Hematopoietic multipotent progenitor cell treated with erythropoietin and hydrocortisone succinate and interleukin-3 and kit ligand, for 8 days (in vitro differentiated cells): ENCODE data around the gene COL4A2.

Experiments
- DNase-seq: peaks from one replicate; pipeline ENCODE4 v3.0.0-alpha.2; 2015

The COL4A2 gene

DNA sequence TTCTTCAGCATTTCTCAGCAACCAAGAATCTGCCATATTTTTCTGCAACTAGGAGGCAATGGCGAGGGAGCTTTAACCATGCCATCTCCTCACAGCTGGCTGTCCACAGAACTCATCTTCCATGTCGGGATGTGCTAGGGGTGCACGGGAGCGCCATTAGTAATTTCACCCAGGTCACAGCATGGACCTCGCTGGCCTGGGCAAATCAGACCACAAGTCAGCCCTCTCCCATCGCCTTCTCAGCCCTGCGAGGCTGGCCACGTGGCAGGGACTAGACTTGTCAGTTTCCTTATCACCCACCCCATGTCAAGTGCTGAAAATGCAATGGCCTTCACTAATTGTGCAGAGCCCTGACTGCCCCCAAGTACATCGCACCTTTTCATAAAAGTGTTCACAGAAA lies 15.8 kb upstream of the COL4A2 start:
- DNase-seq, result no peak

DNA sequence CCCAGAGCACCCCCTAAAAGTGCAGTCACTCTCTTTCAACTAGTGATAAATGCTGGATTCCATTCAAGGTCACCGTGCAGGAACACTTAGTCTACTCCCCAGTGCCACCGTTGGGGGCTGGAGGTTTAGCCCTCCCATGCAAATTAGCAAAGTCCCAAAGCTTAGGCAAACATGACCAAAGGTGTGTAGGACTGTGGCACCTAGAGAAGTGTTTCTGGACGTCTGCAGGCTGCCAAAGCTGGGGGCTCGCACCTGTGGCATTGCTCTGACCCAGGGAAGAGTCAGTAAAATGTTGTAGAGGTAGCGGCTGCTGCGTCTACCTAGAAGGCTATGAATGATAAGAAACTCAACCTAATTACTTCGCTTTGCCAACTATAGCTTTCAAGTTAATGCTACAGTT lies 14.0 kb upstream of the COL4A2 start:
- DNase-seq, result no peak

DNA sequence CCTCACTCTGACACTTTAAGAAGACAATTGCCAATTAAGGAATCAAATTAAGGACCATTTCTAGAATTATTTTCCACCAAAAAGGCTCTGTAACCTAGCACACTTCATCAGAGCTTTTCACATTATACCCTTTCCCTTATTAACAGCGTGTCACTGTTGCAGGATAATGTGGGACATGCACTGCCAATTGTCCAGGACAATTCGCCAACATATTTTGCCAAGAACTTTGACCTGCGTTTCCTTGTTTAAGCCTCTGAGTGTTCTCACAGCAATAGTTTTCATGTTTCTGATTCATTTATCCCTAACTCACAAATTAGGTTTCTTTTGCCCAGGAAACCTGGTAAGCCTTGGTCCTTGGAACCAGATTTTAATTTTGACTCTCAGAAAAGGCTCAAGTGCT lies 13.4 kb upstream of the COL4A2 start:
- no peak for DNase-seq

DNA sequence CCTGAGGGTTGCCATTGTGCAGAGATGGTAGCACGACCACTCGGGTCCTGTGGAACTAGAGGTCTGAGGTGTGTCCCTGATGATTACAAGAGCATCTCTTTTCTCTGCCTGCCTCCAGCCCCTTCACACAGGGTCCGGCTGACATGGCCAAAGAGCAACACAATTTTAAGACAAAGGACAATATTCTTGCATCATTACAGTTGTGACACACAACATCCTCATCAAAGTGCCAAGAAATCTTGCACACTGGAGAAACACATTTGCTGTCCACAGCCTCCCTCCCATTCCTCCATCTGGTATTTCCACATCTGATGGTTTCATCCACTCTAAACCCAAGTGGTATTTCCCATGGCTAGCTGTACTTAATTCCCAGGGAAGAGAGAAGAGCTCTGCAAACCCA lies 12.9 kb upstream of the COL4A2 start:
- no peak for DNase-seq

DNA sequence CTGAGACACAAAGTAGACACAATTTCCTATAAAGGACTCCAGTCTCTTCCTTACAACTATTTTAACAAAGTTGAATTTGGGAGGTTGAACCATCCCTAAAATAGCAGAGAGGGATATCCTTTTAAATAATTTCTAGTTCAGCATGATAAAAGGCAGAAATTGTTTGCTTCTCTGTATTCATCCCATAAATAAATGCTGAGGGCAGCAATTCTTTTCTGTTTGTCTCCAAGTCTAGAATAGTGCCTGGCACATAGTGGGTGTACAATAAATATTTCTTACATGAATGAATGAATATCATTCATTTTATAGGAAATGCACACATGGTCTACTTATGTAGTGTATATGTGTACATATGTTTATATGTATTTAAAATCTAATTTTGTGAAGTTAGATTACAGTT lies 12.5 kb upstream of the COL4A2 start:
- DNase-seq, result no peak

DNA sequence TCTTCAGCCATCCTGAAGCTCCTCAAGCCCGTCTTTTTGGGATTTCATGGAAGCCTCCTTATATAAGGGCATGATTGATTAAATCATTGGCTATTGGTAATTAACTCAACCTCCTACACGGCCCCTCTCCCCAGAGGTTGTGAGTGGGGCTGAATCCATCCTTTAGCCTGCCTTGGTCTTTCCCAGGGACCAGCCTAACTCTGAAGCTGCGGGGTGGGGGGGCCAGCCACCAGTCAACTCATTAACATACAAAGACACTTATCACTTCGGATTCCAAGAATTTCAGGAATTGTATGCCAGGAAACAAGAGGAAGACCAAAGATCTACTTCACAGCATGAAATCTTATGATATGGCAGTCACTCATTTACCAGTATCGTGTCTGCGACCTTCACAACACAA lies 10.1 kb upstream of the COL4A2 start:
- no peak for DNase-seq

DNA sequence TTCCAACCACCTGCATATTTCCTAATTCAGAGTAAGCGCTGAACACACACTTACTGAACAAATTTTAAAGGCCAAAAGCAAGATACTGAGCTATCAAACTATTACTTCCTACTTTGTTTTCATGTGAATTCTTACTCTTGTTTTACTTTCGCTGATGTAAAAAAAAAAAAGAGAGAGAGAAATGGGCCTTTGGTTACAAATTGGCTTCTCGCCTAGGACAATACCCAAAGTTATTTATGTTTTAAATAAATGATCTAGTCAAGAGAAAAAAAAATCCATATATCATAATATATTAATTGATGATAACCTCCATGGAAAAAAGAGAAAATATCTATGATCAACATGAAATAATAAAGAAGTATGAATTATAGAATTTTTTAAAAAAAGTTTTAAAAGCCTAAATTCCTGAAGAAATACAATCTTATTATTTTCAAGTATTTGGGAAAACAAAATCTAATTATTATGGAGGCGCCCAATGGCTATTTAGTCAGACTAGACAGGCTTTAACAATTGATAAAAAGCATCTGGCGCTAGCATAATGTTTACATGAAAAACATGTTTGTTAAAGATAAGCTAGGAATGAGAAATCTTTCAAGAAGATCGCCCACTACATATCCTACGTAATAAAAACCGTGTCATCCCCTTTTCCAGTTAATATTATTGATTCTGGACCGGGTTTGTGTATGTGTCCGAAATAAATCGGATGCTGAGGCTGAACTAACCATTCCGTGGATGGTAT lies 9.1 kb upstream of the COL4A2 start:
- no peak for DNase-seq

DNA sequence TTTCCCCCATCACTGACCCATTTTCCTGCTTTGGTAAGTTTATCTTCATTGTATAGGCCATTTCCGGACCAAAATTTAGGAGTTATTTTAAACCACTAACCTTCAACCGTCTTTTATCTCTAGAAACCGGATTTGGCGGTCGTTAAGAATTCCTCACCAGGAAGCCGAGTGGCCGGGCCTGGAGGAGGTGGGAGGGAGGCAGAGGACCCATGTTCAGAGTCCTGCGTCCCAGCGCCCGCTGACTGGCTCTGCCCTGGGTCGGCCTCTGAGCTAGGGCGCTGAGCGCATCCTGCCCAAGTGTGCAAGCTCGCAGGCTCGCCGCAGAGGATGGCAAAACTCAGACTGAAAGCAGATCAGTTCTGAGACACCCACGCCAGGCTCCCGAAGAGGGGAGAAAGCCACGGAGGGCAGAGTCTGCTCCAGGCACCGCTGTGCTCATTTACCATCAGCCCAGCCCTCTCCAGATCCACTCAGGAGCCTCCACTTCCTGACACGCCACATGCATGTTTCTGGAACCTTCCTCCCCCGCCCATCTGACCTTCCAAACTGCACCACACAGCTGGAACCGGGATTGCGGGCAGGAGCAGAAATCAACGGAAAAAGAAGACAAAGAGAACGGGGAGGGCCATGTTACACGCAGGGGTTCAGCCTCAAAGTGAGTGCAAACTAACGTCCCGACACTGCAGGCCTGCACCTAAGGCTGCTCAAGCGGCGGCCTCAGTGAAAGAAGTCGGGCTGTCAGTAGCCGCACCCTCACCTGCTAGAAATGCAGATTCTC lies 8.4 kb upstream of the COL4A2 start:
- peak; percentile 3 for DNase-seq

DNA sequence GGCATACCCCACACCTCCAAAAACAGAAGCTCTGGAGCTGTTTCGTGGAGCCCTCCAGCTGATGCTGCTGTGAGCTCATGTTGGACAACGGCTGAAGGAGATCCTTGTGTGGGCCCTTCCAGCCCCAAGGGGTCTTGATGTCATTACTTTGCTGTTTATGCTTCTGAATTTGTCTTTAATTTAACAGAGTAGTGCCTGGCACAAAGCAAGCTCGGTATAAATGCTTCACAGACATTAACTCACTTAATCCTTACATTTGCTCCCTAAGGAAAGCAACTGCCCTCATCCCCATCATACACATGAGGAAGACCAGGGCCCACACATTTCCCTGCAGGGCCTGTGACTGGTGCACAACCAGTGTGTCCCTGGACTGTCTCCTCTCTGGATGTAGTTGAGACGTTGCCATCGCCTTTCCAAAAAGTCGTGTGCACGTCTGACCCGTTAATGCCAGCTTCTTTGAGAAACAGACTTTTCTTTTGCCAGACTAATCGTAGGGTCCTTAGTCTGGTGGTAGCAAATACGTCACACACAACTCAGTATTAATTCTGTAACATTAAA lies 7.7 kb upstream of the COL4A2 start:
- DNase-seq, result no peak

DNA sequence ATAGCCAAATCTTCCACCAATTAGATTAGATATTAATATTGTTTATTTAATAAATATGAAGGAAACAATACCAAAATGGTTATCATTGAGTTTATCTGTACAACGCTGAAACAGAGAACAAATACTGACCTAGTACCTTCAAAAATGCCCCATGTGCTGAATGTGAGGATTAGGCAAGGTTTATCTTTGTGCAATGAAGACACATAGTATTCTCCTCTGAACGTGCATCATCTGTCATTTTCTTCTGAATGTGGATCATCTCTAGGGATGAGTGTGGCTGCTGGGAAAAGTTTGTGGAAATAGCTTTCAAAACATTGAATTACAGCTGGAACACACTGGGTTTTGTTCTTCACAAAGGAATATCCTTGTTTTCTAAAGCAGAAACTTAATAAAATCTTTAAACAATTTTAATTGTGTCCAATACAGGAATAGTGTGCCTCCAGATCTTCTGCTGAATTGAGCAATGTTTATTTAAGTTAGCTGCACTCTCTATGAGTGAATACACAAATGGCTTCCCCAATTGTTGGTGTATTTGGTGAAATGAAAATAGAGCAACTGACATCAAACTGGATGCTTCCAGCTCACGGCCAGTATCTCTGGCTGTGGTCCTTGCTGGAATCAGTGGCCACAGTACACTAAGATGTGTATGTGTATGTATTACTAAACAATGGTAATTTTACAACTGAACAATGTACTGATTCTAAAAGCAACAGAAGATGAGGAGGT lies 6.8 kb upstream of the COL4A2 start:
- DNase-seq, result no peak

DNA sequence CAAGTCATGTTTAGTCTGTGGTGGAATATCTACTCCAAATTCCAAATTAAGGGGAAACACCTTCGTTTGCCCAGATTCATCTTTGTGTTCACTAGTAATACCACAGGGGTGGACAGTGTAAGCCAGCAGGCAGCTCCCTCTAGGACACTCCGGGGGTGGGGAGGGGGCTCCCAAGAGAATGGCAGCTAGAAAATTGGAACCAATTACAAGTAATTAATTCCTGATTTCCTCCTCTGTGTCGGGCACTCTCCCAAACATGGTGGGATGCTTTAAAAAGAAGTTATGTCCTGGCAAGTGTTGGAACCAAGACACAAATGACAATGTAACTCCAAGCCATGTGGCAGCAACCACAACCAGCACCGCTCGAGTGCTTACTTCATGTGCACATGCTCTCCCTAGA lies 6.0 kb upstream of the COL4A2 start:
- no peak for DNase-seq

DNA sequence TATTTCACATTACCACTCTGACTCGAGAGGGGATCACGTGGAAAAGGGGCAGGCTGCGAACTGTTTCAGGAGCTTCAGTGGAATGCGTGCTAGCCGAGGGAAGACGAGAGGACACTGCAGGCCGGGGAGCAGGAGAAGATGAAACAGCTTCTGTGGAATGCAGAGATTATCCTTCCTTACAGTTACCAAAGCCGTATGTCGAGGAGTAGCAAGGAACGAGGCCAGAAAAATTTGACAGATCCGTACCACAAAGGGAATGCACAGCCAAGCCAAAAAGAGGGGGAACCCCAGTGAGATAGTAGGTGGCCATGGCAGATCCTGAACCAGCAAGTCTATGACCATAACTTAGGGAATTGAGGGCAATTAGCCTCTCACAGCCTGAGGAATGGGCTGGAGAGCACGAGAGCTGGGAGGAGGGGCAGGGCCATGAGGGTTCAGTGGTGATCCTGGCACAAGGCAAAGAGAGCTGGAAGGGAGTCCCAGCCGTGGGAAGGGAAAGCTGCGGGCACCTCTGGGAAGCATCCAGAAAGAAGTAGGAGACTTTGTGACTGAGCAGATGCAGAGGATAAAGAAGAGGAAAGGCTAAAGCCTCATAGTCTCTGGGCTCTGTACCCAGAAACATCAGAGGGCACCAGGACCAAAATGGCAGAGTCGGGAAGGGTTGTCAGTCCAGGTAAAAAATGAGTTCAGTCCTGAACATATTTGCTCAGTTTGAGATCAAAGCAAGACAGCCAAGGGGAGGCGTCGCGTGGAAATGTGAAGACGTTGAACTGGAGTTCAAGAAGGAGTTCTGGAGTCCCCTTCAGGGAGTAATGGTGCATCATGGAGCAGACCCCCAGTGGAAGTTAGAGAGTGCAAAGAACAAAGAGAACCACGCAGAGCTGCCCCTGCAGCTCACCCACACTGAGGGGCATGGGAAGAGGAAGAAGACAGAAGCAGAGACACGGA lies 5.2 kb upstream of the COL4A2 start:
- DNase-seq, result no peak

DNA sequence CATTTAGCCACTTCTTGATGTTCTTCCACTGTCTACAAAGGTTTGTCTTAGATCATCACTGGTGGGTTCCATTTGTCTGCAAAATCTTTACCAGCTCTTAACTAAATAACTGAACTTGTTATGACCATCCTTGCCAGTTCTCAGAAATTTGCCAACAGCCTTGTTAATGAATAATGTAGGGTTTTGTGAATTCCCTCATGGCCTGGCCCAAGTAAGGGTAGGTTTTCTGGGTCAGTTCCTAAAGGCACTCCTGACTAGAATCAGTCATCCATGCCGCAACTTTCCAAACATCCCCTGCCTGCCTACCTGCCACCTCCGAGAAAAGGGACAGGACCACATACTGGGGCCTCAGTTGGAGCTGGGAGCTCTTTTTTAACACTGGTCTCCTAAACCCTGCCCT lies 4.1 kb upstream of the COL4A2 start:
- no peak for DNase-seq

DNA sequence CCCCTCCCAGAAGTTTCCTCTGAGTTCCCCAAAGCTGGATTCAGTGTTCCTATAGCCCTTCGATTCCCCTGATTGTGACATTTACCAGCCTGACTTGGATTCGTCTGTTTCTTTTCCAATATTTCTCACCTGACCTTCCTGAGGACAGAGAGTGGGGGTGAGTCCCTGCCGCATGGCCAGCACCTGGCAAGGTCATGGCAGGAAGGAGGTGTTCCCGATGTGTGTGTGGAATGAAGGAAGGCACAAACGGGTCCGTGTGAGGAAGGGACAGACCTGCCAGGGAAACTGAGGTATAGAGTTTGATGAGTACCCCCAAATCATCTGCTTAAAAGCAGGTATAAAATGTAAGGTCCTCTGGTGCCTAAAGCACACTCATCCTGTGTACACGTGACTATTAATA lies 3.4 kb upstream of the COL4A2 start:
- no peak for DNase-seq

DNA sequence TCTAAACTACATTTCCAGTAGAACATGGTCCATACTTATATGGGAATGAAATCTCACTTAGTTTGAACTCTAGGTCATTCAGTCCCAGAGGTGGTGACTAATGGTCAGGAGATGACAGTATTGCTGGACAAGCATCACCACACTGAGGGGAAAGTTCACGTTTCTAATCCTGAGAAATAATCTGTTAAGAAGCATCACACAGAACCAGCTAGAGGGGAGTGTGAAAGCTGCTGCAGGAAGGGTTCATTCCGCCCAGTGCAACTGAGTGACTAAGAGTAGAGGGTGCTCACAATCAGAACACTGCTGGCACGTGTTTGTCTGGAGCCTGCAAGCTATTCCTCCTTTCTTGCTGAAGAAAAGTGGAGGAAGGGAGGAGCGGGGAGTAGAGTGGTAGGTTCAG lies 2.8 kb upstream of the COL4A2 start:
- DNase-seq, result no peak

DNA sequence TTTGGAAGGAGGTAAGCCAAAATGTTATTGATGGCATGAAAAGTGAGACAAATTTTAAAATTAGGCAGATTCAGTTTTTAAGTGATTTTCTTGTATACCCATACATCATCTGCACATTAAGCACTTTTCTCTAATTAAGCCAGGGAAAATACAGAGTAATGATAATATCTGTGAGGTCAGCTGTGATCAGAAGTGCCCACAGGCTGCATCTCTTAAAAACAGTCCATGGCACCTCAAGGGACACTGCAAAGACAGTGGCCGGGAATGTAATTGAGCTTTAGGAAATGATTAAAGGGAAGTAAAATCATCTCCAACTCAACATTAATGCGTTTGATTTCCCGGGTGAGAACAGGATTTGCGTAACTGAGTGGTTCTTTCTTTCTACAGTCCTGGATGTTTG lies 2.1 kb upstream of the COL4A2 start:
- DNase-seq, result no peak

DNA sequence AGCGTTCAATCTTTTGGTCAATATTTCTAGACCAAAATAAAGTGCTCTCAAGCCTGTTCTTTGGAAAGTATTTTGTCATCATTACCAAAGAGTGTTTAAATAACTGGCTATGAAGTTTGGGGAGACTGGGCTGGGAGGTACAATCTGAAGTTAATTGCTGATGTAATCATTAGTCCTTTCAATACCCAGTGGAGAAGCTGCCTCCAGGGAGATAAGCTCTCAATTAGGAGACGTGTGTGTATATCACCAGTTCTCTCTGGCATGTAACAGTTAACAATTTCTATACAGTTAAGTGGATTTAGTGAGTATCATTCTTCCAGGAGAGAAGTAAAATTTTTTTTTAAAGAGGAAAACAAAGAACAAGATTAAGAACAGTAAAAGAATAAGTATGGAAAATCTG lies 1.5 kb upstream of the COL4A2 start:
- no peak for DNase-seq

DNA sequence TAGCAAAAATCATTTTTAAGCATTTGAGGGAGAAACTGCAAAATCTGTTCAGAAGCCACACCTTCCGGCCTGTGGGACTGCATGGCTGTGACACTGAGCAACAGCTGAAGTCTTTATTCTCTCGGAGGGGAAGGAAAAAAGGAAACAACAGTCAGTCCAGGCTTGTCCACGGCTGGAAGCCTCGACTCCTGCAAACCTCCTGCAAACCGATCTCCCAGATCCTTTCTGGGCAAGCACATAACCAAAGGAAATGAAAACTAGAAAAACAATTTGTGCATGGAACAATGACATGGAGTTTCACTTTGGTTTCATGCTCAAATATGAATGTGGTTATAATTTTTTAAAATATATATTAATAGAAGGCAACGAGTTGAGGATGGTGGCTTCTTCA lies 1.1 kb upstream of the COL4A2 start:
- no peak for DNase-seq

DNA sequence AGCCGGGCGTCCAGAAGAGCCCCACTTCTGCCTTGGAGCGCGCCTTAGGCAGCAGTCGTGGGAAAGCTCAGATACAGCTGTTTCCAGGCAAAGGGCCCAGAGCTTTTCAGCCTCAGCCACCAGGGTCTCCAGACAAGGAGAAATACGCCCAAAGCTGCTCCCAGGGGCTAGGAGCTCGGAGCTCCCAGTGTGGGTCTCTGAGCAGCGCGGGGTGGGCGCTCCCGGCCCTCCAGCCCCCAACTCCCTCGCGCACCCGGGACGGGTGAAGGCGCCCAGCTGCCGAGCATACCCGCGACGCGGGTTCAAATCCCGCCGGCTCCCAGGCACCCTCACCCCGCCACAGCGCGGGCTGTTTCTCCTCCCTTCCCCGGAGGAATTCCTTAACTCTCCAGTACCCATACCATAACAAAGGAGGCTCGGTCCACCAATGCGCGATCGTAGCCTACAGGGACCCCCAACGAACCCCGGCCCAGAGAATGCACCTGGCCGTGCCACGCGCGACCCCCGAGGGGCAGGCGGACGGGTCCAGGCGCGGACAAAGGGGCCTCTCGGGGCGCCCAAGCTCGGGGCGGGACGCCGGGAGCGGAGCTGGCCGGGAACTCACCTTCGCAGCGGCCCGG lies 634 bp upstream of the COL4A2 start:
- no peak for DNase-seq

DNA sequence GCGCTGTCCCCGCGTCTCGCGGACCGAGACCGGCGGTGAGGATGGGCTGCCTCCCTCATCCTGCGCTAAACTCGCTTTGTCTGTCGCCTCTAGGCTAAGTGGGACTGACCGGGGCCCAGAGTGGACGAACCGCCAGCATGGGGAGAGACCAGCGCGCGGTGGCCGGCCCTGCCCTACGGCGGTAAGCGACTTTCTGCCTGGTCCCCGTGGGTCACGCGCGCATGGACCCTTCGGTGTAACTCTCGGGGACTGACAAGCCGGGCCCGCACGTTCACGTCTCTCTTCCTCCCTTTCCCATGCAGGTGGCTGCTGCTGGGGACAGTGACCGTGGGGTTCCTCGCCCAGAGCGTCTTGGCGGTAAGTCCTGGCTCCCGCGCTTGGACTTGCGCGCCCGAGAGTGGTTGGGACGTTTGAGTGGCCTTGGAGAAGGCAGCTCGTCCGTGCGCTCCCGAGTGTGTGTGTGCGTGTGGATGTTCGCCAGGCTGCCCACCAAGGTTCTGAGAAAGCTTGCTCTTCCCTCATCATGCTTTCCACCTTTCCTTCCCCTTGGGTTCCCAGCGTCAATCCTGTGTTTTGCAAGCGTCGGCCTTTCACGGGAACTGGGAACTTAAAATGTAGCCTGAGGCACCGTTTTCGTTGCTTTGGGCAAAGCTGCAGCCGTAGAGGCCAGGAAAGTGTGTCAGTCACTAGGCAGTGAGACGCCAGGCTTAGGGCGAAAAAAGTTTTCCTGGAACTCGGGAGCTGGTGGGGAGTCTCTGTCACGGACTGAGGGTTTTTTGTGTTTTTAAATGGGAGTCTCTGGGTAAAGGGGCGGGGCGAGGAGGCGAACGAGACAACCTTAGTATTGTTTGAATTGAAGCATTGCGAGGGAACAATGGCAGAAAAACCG lies 927 bp downstream of the COL4A2 start:
- DNase-seq, result no peak
